ENCODE results near the gene AMN1. TPM values are rescaled to one million over a fixed set of nuclear protein-coding genes. Genes with fewer than 3 reads are reported as not detected.

Gene AMN1
- total RNA-seq, 2 experiments from 2014 or later = 6.9 to 8.5 TPM

- Mint-ChIP-seq H3K27me3 (peaks cover 7% of the 10 kb centered on the region), H3K4me1 (ENCODE audit: low read depth) (no peaks in the 10 kb centered on the region), H3K4me3 (no peak overlapping the region), H3K36me3 (ENCODE audit: low read depth) (no peaks in the 10 kb centered on the region), H3K9me3 (no peaks in the 10 kb centered on the region), H3K27ac (no peak overlapping the region)
- no peaks in the 10 kb centered on the region for H3K36me3 ChIP-seq (ENCODE audit: insufficient read depth, low read length)
- no peak overlapping the region for H3K4me3 ChIP-seq (ENCODE audit: low read length)
- no peaks in the 10 kb centered on the region for H3K27me3 ChIP-seq (ENCODE audit: control insufficient read depth in 1 of 2, insufficient read depth in 2 of 2, low read length in 2 of 2)
- ChIA-PET POLR2A (no interaction called here), CTCF (no interaction called here)
- H3K9me3 ChIP-seq (ENCODE audit: control insufficient read depth in 1 of 2, insufficient read depth in 1 of 2, low read length in 2 of 2) = no peaks in the 10 kb centered on the region
- no peaks in the 10 kb centered on the region for H3K4me1 ChIP-seq (ENCODE audit: insufficient read depth, low read length)
- no peak for ATAC-seq (ENCODE audit: poor library complexity)
- TF ChIP-seq CTCF (IDR thresholded peaks at IDR 0.05) = no peak
- no peak for DNase-seq
- no peak overlapping the region for H3K27ac ChIP-seq (ENCODE audit: low read depth in 1 of 2, low read length in 2 of 2)
- intact Hi-C loops (cut with DNase I, micrococcal nuclease) = no loop called here
Measured at GRCh38 chr12:31626270-31626995, 102.4 kb downstream of the AMN1 start.

- Histone ChIP-seq H3K9me3 (ENCODE audit: control insufficient read depth in 1 of 2, insufficient read depth in 1 of 2, low read length in 2 of 2) (no peaks in the 10 kb centered on the region), H3K27ac (ENCODE audit: low read depth in 1 of 2, low read length in 2 of 2) (no peak overlapping the region), H3K4me3 (ENCODE audit: low read length) (no peak overlapping the region), H3K36me3 (ENCODE audit: insufficient read depth, low read length) (no peaks in the 10 kb centered on the region), H3K4me1 (ENCODE audit: insufficient read depth, low read length) (no peaks in the 10 kb centered on the region), H3K27me3 (ENCODE audit: control insufficient read depth in 1 of 2, insufficient read depth in 2 of 2, low read length in 2 of 2) (peaks cover 0 to 3% of the 10 kb centered on the region in 2 experiments)
- H3K27me3 Mint-ChIP-seq = peaks cover 3% of the 10 kb centered on the region
- no peak for DNase-seq
- no peaks in the 10 kb centered on the region for H3K9me3 Mint-ChIP-seq
- no peak overlapping the region for H3K27ac Mint-ChIP-seq
- ChIA-PET POLR2A (no interaction called here), CTCF (no interaction called here)
- no peak for ATAC-seq (ENCODE audit: poor library complexity)
- TF ChIP-seq CTCF (IDR thresholded peaks at IDR 0.05) = no peak
- intact Hi-C loops (cut with DNase I, micrococcal nuclease) = no loop called here
- H3K4me3 Mint-ChIP-seq = no peak overlapping the region
- H3K4me1 Mint-ChIP-seq (ENCODE audit: low read depth) = no peaks in the 10 kb centered on the region
- H3K36me3 Mint-ChIP-seq (ENCODE audit: low read depth) = no peaks in the 10 kb centered on the region
Measured at GRCh38 chr12:31622038-31622437, 106.8 kb downstream of the AMN1 start.

Other genes with a start within 250 kb of the AMN1 start
- gene DENND5B, start 137.9 kb downstream of the AMN1 start, total RNA-seq = under 1 TPM; 0.22 to 0.25 TPM
- under 1 TPM; 0.38 to 0.92 TPM for gene ETFBKMT, start 69.3 kb downstream of the AMN1 start, total RNA-seq
- 100 to 1,000 TPM; 113 to 124 TPM for gene RESF1, start 230.4 kb upstream of the AMN1 start, total RNA-seq

Data from CD4-positive, alpha-beta T cell (primary cell).